GM21381 (cell line): Measurements from ENCODE around the gene SGTA.
"Not testable (repeated sequence)": the region's sequence is repeated elsewhere in the genome, so short reads cannot be mapped to it uniquely, and the experiment has no call there.

Source experiments
- ATAC-seq: cut with Tn5 transposase; IDR thresholded peaks from one replicate; pipeline ENCODE4 v1.9.1; 2021; ENCODE audit warnings: mild to moderate bottlenecking, moderate library complexity; ENCODE audit not compliant: unreplicated experiment

The SGTA gene, protein sequence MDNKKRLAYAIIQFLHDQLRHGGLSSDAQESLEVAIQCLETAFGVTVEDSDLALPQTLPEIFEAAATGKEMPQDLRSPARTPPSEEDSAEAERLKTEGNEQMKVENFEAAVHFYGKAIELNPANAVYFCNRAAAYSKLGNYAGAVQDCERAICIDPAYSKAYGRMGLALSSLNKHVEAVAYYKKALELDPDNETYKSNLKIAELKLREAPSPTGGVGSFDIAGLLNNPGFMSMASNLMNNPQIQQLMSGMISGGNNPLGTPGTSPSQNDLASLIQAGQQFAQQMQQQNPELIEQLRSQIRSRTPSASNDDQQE

DNA sequence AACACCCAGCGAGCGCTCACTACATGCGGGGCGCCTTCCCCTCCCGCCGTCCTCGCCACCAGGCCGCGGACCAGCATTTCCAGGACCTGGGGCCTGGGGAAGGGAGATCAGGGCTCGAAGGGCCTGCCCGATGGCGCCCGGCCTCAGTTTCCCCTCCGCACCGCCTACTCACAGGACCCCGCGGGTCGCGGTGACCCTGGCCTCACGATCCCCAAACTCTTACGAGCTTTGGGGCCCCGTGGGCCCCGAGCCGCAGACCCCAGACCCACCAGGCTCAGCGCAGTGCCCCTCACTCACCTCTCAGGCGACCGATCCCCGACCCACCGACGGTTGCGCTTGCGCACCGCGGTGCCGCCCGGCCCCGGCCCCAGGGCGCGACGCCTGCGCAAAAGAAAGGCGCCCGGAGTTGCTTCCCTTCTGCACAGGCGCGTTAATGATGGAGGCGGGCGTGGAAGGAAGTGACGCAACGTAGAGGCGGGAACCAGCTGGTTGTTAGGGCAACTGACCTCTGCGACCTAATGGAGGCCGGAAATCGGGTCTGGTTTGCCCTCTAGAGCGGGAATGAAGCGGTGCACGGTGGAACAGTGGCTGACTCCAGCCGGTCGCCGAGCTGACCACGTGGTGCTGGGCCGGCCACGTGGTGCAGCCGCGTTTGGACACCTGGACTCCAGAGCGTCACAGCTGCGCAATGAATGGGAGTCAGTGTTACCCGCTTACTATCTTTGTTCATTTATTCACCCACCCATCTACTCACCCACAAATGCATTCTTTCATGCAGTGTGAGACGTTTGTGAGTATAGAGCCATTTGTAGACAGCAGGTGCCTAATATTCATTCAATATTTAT, at the start of gene SGTA:
Gene SGTA (minus strand): TSS at position 338 of the 845 bp plus-strand sequence. CDS start 14,205 bp downstream, outside the sequence.
- ATAC-seq, result peak; percentile 67

DNA sequence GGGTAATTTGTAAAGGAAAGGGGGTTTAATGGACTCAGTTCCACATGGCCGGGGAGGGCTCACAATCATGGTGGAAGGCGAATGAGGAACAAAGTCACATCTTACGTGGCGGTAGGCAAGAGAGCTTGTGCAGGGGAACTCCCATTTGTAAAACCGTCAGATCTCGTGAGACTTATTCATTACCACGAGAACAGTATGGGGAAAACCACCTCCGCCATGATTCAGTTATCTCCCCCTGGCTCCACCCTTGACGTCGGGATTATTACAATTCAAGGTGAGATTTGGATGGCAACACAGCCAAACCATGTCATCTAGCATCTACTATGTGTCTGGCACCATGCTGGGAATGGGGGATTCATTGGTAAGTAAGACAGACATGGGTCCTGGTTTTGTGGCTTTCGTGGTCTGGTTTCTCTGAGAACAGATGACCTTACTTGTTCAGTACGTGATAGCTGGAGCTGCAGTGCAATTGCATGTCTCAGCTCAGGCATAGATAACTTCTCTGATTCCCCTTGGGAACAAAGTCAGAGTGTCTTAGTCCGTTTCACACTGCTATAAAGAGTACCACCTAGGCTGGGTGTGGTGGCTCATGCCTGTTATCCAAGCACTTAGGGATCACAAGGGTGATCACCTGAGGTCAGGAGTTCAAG, 44.9 kb upstream of the SGTA start:
- no peak for ATAC-seq

DNA sequence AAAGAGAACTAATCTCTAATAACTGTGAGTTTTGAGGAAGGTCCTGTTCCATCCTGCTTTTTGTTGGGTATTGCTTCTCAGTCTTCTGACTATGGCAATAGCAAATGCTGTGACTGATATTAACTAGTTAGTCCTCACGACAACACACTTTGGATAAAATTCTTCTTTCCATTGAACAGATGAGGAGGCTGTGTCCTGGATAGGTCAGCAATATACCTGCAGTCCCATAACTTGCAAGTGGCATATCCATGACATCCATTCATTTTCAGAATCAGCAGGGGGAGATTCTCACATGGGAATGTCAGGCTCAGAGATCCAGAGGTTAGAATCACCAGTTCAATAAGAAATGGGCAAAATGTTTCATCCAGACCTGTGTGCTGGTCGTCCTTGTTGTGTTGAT, 43.9 kb upstream of the SGTA start:
- ATAC-seq, result no peak

DNA sequence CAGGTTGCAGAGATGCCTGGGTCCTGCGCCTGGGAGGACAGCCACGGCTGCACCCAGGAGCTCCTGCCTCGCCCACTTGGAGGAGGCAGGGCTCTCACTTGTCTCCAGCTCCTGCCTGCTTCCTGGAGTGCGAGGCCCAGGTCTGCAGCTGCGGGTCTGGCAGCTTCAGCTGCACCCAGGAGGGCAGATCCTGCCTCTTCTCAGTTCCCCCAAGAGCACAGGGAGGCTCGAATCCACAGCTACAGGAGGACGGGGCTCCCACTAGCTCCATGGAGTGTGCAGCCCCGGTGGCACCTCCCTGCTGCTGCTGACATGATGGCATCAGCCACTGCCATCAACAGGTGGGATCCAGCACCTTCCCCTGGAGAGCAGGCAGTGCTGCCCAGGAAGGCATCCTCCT, 41.1 kb upstream of the SGTA start:
- no peak for ATAC-seq

DNA sequence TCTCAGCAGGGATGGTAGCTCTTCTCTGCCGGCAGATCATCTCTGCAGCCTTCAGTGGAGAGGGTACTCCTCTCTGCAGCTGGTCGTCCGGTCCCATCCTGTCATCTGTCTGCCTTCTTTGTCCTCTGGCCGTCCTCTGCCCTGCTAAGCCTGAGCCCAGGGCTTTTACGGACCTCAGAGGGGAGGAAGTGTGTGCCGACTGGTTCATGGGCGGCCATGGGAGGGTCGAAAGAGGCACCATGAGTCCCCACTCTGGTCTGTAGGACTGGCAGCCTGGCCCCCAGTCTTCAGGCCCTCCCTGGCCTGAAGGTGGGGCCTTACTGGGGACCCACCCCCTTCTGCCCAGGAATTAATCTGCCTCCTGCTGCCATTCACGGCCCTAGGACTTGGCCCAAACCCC, 40.6 kb upstream of the SGTA start:
- ATAC-seq, result no peak

DNA sequence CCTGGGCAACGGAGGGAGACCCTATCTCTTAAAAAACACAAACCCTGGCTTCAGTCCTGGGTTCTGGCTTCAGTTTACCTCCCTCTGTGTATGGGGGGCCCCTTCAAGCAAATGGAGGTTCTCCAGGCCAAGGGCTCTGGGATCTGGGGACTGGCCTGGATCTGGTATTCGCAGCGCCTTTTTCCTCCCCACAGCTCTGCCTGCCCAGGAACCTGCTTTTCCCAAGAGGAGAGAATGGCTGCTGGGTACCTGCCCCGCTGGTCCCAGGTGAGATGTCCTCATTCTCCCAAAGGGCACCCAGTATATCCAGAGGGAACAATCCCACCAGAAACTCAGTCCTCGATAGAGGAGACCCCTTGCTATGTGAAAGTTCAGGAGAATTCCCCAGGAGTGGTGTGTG, 39.8 kb upstream of the SGTA start:
- no peak for ATAC-seq

DNA sequence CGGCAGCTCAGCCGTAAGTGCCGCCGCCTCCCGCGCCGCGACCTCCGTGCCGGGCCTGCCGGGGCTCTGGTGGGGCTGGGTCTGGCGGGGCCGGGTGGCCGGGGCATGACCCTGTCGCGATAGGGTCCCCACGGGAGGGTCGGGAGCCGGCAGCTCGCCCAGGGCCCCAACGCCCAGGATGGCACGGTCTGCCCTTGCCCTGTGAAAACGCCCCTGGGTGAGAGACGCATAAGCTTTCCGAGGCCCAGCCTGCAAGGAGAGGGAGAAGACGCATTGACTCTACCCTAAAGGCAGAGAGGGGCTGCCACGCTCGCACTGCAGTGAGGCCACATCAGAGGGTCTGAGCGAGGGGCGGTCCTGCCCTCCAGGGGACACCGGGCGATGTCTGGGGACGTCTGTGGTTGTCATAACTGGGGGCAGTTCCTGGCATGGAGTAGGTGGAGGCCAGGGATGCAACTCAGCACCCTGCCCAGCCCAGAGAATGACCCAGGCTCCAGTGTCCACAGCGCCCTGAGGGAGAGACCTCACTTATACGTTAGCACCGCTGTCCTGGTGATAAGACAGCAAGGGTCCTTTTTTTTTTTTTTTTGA, 37.1 kb upstream of the SGTA start:
- peak; percentile 35 for ATAC-seq

DNA sequence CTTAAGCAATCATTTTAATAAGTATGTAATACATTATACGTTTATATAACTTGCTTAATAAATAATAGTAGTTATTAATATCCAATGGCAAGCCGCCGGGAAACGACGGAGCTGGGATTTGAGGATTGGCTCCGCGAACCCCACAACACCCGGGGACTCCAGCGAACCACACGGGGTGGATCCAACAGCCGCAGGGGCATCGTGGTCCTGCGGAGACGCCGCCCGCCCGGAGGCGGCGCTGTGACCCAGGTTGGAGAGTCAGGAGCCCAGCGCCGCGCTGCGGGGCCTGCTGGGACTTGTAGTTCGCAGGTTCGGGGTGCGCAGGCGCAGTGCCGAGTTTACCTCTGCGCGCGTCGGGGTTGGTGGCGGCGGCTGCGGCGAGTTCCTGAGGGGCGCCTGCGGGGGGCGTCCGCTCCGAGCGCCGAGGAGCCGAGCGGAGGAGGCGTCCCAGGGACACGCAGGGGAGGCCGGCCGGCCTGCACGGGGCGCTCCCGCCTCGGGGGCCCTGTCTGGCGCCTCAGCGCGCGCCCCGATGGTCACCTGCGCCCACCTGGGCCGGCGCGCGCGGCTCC, 36.6 kb upstream of the SGTA start, which contains the start of gene ZNF554:
Gene ZNF554 (plus strand): TSS at position 329 of the 572 bp plus-strand sequence. CDS start 204 bp downstream, at position 533.
- peak; percentile 85 for ATAC-seq

DNA sequence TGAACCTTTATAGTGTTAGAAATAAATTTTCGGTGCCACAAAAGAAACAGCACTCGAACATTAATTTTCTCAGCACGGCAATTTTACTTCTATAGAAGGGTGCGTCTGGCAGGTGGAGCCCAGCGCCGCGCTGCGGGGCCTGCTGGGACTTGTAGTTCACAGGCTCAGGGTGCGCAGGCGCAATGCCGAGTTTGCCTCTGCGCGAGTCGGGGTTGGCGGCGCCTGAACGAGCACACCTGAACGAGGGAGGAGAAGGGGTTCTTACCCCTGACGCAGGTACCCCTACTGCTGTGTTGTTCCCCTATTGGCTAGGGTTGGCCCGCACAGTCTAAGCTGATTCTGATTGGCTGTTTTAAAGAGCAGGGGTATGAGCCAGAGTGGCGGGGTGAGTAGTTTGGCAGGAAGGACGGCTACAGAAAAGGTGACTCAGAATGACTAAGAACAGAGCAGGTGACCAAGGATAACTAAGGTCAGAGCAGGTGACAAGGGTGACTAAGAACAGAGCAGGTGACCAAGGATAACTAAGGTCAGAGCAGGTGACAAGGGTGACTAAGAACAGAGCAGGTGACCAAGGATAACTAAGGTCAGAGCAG, 34.3 kb upstream of the SGTA start:
- not testable (repeated sequence) for ATAC-seq

DNA sequence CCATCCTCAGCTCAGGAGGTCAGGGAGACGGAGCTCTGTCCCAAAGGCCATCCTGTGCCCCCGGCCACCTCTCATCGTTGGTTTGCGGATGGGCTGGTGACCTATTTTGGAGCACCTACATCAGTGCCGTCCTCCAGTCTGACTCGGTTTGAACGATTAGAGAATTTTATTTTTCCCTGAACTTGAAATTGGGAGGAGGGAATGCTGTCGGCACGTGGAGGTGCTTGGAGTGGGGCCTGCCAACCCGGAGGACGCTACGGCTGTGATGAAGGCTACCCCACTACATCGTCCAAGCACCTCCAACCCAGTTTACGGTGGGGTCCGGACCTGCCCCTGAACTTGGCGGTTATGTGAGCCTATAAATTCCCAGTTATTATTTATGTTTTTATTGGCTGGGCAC, 33.6 kb upstream of the SGTA start:
- no peak for ATAC-seq

DNA sequence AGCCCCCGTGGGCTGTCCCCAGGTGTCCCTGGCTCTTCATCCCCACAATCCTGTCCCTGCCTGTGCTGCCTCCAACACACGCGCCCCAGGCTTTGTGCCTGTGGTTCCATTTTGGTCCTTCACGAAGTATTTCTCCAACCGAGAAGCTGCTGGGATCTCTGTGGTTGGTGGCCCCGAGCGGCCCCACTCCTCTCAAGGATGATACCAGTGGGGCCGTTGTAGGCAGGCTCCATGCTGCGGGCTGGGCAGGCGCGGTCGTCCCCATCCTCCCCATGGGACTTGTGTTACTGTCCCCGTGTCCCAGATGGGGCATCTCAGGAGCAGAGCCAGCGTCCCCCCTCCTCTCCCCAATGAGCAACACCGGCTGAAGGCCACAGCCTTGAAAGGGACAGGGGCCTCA, 32.9 kb upstream of the SGTA start:
- ATAC-seq, result no peak

DNA sequence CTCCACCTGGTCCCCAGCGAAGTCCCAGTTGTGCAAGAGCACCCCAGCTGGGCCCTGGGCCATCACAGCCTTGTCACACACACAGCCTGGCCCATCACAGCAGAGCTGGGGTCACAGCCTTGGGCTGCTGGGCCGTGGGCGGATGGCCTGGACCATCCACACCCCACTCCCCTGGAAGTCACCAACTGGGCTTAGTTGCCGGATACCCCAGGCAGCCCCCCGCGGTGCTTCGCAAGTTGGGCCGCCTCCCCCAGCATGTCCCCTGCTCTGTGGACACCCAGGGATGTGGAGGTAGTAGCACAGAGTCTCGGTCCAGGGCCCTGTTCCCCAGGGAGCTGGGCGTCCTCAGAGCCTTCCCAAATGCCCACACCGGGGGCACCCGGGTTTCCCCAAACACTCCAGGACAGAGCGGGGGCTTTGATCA, 32.1 kb upstream of the SGTA start:
- ATAC-seq, result no peak

DNA sequence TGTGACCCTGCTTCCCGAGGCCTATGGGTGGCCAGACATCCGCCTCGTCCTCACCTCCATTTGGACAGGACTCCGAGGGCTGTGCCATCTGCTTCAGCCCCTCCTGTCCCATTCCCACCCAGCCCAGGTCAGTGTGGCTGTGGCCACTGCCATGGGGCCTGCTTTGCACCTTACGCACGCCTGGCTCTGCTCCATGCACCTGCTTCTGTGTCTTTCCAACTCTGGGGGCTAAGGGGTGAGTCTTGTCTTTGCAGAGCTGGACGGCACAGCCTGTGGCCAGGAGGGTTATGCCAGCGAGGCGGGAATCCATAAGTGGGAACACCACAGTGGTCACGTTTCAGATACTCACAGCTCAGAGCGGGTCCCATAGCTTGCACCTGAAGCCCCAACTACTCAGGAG, 31.4 kb upstream of the SGTA start:
- ATAC-seq, result no peak

DNA sequence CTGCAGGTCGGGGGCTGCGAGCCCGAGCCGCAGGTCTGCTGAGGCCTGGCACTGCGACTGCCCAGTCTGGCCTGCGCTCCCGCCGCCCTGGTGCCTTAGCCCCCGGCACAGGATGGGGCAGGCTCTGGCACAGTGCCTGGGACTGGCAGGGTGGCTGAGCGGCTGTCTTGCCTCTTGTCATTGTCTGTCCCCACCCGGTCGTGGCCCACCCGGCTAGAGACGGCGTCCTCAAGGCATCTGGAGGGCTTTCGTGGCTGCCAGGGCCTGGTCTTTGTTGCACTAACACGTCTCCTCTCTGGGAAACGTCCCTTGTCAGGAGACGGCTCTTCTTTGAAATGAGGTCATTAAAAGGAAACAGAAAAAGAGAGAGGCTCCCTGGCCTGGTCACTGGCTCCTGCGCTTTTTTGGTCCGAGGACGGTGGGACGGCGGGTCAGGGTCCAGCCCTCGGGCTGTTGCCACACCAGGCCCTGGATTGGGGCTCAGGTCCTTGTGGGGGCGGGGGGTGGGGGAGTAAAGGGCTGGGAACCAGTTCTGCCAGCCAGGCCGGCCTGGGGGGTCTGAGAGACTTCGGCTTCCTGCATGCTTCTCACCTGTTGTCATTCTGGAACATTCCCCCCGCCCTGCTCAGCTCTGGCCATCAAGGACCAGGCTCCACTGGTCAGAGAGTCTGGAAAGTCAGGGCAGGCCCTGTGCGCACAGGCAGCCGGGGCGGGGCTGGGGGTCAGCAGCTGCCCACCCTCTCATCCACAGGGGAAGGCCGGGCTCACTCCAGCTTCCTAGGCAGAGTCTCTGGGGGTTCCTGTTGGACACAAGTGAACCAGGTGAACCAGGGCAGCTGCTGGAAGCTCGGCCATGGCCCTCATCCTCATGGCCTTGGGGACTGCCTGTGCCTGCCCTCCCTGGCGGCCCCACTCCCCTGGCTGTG, 30.4 kb upstream of the SGTA start:
- ATAC-seq, result no peak

DNA sequence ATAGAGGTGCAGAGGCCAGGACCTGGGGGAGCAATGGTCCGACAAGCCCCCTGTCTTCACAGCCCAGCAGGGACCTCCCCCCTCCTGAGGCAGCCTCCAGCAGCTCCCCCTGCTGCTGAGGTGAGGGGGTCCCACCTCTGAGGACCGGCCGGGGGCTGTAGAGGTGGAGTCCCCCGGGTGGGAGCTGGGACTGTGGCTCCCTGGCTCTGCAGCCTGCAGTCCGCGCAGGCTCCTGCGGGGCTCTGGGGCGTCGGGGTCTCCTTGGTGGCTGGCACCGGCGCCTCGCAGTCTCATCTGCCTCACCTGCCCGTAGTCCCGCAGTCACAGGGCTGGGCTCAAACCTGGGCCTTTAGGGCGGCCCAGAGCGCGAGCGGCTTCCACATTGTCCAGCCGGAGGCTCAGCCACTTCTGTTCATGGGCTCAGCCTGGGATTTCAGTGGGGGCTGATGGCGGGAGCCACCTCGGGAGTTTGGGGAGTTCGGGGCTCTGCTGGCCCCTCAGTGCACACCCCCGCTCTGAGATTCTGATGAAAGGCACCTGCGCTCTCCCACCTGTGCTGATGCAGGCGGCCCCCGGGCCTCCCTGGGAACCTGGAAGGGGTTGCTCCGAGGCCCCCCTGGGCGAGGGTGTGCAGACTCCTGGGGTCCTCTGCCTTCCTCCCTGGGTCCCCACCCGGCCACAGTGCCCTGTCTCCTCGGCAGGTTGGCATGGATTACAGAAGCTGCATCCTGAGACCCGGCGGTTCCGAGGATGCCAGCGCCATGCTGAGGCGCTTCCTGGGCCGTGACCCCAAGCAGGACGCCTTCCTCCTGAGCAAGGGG, 29.6 kb upstream of the SGTA start:
- ATAC-seq, result no peak

DNA sequence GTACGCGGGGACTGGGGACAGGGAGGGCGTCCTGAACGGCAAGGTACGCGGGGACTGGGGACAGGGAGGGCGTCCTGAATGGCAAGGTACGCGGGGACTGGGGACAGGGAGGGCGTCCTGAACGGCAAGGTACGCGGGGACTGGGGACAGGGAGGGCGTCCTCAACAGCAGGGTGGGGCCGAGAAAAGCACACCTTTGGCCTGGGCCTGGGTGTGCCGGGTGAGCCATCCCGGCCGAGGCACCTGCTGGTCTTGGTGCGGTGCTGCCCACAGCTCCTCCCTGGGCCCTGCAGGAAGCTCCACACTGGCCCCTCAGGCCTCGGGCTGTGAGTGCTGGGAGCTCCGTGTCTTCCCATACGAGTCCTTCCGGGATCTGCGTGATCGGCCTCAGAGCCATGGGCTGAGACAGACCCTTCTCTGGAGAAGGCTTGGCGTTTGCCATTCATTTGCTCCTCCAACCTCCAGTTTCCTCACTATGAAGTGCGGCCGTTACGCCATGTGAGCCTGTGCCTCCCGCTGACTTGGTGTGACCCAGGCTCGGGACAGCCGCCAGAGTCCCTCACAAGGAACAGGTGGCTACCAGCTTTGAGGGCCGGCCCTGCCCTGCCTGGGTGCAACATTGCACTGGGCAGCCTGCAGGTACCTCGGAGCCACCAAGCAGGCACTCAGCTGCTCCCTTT, 28.8 kb upstream of the SGTA start:
- no peak for ATAC-seq

DNA sequence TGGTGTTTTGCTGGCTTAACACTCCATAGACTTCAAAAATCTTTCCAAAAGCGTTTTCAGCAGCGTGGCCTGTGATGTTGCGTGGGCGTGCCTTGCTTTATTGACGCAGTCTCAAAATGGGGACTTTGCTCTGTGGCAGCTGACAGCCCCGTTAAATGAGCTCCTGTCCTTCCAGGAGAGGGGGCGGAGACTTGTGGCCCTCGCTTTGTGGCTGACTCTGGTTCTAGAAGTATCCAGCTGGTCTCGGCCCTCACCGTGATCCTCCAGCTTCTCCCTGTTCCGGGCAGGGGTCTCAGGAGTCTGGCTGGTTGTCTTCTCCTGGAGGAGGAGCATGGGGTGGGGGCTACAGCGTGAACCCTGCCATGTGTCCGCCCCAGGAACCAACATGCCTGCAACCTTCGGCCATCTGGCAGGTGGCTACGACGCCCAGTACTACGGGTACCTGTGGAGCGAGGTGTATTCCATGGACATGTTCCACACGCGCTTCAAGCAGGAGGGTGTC, 28.2 kb upstream of the SGTA start:
- ATAC-seq, result no peak
